Vein endothelial cell (primary cell): Measurements from ENCODE around the gene NAP1L2. TPM values are rescaled to one million over a fixed set of nuclear protein-coding genes. Genes with fewer than 3 reads are reported as not detected.

Experiments
- total RNA-seq: library from RNA; depleted of rRNA; stranded (reverse); fragments of >200 nt; gene quantifications from 2 replicates; pipeline ENCODE4 v1.2.3, GENCODE V29; 2012

NAP1L2 gene, protein sequence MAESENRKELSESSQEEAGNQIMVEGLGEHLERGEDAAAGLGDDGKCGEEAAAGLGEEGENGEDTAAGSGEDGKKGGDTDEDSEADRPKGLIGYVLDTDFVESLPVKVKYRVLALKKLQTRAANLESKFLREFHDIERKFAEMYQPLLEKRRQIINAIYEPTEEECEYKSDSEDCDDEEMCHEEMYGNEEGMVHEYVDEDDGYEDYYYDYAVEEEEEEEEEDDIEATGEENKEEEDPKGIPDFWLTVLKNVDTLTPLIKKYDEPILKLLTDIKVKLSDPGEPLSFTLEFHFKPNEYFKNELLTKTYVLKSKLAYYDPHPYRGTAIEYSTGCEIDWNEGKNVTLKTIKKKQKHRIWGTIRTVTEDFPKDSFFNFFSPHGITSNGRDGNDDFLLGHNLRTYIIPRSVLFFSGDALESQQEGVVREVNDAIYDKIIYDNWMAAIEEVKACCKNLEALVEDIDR
- total RNA-seq, result 0.33 and 1.2 TPM in 2 replicates

DNA sequence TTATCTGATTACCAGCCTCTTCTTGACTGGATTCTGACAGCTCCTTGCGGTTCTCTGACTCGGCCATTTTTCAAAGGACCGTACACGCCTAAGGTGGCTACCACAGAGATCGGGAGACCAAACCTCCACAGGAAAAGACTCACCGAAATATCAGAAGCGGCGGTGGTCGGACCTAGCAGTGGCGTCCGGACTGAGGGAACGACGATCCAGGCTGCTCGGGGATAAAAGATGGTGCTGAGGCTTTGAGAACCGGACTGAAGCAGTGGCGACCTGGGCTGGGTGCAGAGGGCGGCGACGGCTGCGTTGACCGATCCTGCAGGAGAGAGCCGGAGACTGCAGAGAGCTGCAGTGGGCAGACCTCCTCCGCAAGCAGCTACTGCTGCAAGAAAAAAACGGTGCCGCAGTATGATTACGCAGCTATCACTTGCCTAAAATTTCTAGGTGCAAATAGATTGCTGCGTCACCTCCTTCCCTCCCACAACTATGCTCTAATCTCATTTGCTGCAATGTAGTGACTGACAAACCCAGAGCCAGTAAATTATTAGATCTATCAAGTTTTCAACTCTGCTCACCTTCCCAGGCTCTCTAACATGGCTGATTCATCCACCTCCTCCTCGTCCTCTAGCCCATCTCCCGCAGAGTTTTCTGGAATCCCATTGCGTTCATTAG lies at the start of gene NAP1L2:
NAP1L2 (minus strand) TSS at position 426 of the 669 bp plus-strand sequence; CDS start at position 67, 359 bp downstream.

Other genes with a start within 250 kb of the NAP1L2 start
- not detected in 2 replicates for gene PABPC1L2B, start 211.9 kb downstream of the NAP1L2 start, total RNA-seq
- gene PABPC1L2A, start 135.3 kb downstream of the NAP1L2 start, total RNA-seq, result not detected in 2 replicates
- not detected in 2 replicates for gene CDX4, start 232.2 kb upstream of the NAP1L2 start, total RNA-seq